Fibroblast of pulmonary artery (primary cell): ENCODE data around the gene SOWAHB.
A peak's percentile ranks its signal among the peaks of the same experiment; 100 is the strongest.

ENCODE experiments used
- DNase-seq: peaks from one replicate; pipeline ENCODE4 v3.0.0-alpha.2; 2010; ENCODE audit warnings: low read depth
- H3K4me3 ChIP-seq: replicated peaks from 2 replicates; pipeline ENCODE4 v1.5.1; 2011; ENCODE audit warnings: low read depth, mild to moderate bottlenecking, control low read depth, low read length, moderate library complexity
- CTCF ChIP-seq: IDR thresholded peaks from 2 replicates; pipeline ENCODE4 v1.5.1; 2011; ENCODE audit warnings: mild to moderate bottlenecking, control low read depth, low read length, inconsistent platforms; ENCODE audit errors: missing control alignments

Gene SOWAHB

DNA sequence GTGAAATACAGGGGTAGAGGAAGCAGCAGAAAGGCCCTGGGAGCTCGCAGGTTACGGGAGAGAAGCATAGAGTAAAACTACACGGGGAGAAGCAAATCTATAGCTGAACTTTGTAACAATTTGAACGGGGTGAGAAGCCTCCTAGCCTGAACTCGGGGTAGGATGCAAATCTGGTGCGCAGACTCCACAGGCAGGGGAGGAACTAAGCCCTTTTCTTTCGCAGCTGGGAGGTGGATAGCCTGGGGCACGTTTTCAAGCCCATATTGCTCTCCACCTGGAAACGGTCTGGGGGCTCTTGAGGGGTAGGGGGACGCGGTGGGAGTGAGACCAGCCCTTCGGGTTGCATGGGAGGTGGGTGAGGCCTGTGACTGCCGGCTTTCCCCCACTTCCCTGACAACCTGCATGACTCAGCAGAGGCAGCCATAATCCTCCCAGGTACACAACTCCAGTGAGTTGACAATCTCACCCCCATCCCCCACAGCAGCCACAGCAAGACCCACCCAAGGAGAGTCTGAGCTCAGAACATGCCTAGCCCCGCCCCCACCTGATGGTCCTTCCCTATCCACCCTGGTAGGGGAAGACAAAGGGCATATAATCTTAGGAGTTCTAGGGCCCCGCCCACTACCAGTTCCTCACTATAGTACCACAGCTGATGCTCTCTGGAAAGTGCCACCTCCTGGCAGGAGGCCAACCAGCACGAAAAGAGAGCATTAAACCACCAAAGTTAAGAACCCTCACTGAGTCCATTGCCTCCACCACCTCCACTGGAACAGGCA lies 29.9 kb downstream of the SOWAHB start:
- no peak overlapping the region for H3K4me3 ChIP-seq
- no peak for DNase-seq
- no peak for TF ChIP-seq CTCF

DNA sequence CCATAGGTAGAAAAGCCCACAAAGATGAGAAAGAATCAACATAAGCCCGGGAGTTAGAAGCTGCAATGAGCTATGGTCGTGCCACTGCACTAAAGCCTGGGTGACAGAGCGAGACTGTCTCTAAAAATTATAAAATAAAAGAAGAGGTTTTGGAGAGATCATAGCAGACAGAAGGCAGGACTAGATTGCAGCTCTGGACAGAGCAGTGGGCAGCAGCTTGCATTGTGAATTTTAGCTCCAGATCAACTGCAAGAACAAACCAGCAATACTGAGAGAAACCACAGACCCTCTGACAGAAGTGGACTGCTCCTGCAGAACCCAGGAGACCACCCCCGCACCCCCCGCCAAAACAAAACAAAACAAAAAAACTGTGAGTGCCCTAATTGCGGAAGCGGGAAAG lies 30.6 kb downstream of the SOWAHB start:
- H3K4me3 ChIP-seq, result no peak overlapping the region
- DNase-seq, result no peak
- TF ChIP-seq CTCF, result no peak

DNA sequence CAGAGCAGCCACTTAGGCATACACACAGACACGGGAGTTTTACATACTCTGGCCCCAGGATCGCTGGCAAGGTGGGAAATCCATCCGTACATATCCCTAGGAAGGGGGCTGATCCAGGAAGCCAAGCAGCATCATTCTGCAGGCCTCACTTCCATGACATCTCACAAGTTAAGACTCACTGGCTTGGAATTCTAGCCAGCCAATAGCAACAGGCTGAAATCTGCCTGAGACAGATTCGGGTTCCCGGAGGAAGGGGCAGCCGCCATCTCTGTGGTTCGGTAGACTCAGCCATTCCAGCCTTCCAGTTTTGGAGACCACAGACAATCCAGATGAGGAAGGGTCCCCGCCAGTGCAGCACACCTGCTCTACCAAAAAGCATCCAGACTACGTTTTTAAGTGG lies 31.3 kb downstream of the SOWAHB start:
- no peak for DNase-seq
- H3K4me3 ChIP-seq, result no peak overlapping the region
- TF ChIP-seq CTCF, result no peak

DNA sequence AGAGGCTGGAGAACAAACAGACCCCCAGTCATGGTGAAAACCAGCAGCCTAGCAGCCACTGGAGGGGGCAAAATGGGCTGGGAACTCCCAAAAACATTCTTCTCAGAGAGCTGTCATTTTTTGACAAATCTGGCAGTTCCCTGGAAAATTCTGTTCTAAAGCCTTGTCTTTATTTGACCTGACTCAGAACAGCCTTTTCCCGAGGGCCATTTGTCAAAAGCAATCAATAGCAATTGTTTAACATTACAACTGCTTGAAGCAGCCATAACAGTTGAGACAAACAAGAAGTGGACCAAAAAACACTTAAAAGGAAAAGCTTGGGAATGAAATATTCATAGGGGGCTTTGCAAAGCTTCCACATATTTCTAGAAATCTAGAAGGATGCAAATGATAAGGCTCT lies 39.6 kb downstream of the SOWAHB start:
- no peak for TF ChIP-seq CTCF
- DNase-seq, result no peak

DNA sequence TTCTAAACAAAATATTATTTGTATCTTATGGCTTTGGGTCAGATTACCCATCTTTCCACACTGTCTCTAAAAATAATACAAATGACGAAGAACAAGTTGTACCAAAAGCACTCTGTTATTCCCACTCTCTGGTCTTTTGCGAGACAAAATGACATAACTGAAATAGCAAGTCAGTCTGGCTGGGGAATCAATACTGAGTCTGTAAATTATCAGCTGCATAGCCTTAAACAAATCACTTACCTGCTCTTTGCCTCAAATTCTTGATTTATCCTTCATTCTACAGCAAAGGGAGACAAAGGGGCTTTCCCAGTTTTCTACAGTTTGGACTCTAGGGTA lies 40.9 kb downstream of the SOWAHB start:
- no peak for TF ChIP-seq CTCF
- H3K4me3 ChIP-seq, result no peak overlapping the region
- peak; percentile 21 for DNase-seq

More for the DNA sequence above, 39.6 kb downstream of the SOWAHB start:
- no peak overlapping the region for H3K4me3 ChIP-seq

DNA sequence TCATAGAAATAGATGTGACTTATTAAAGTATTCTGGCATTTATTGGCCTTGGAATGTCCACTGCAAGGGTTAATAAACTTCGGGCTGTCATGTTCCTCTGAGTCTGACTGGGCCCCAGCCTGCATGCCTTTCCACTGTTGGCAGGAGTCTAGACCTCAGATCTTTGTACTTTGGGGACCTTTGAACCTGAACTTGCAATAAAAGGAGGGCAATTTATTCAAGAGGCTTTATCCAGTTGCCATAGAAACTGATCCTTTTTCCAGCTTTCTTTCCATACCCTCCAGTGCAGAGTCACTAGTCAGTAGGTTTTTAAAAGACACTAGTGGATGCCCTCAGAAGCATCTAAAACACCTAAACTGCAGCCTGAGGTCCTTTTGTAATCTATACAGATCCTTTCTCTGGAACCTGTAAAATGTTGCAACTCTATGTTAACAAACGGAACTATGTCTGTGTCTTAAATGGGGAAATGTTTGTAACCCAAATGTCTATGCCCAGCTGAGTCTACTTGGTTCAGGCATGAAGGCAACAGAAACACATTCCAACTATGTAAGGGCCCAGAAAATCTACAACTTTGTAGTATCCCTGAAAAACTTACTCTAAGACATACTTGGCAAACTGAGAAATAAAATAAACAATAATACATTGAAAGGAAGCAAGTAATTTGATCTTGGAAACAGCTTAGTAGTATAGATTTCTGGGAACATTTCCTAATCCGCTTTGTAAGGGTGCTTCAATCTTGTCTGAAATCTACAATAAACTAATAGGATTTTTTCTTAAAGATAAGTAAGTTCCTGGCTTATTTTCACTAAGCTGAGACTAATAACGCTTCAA lies 41.5 kb downstream of the SOWAHB start:
- DNase-seq, result peak; percentile 53
- TF ChIP-seq CTCF, result no peak
- no peak overlapping the region for H3K4me3 ChIP-seq
